NCI-H146 (cell line): ENCODE results near the gene E2F3.

Experiments used
- DNase-seq: peaks from one replicate; lab custom pipeline; 2025; lab: John Stamatoyannopoulos, UW

Gene E2F3

GRCh38 chr6:20401205-20402091, at the start of gene E2F3:
Gene E2F3 (plus strand): TSS chr6:20401879. CDS start chr6:20402233, 354 bp downstream.
- peak; percentile 100 for DNase-seq

GRCh38 chr6:20352346-20352745, 49.3 kb upstream of the E2F3 start:
- DNase-seq = no peak

GRCh38 chr6:20353134-20353533, 48.5 kb upstream of the E2F3 start:
- DNase-seq = no peak

GRCh38 chr6:20354366-20354765, 47.3 kb upstream of the E2F3 start:
- no peak for DNase-seq

- no peak for DNase-seq
These were observed 41.1 kb upstream of the E2F3 start for GRCh38 chr6:20360471-20361119.

- DNase-seq = no peak
These were observed 39.1 kb upstream of the E2F3 start for GRCh38 chr6:20362623-20363022.

- no peak for DNase-seq
These were observed 37.4 kb upstream of the E2F3 start for GRCh38 chr6:20364327-20364726.

- DNase-seq = no peak
These were observed 36.2 kb upstream of the E2F3 start for GRCh38 chr6:20365456-20365855.

GRCh38 chr6:20366082-20366830, 35.4 kb upstream of the E2F3 start:
- no peak for DNase-seq

- DNase-seq = no peak
These were observed 33.8 kb upstream of the E2F3 start for GRCh38 chr6:20367743-20368485.

GRCh38 chr6:20370393-20370792, 31.3 kb upstream of the E2F3 start:
- DNase-seq = no peak

GRCh38 chr6:20370801-20371200, 30.9 kb upstream of the E2F3 start:
- no peak for DNase-seq

- DNase-seq = no peak
These were observed 26.2 kb upstream of the E2F3 start for GRCh38 chr6:20375436-20375835.

- DNase-seq = no peak
These were observed 23.9 kb upstream of the E2F3 start for GRCh38 chr6:20377623-20378265.

GRCh38 chr6:20379231-20379630, 22.4 kb upstream of the E2F3 start:
- no peak for DNase-seq

GRCh38 chr6:20386218-20386617, 15.5 kb upstream of the E2F3 start:
- no peak for DNase-seq

GRCh38 chr6:20389066-20389465, 12.6 kb upstream of the E2F3 start:
- no peak for DNase-seq

GRCh38 chr6:20393297-20393696, 8.4 kb upstream of the E2F3 start:
- no peak for DNase-seq

- no peak for DNase-seq
These were observed 2.2 kb upstream of the E2F3 start for GRCh38 chr6:20399518-20399917.

- DNase-seq = peak; percentile 48
These were observed 1.0 kb upstream of the E2F3 start for GRCh38 chr6:20400456-20401204.

- DNase-seq = no peak
These were observed 338 bp downstream of the E2F3 start for GRCh38 chr6:20402092-20402341.
